LNCaP clone FGC (cell line): ENCODE data around the gene CARM1.
"Not testable (repeated sequence)": the region's sequence is repeated elsewhere in the genome, so short reads cannot be mapped to it uniquely, and the experiment has no call there.

ENCODE experiments used
- DNase-seq: peaks from one replicate; pipeline ENCODE4 v3.0.0-alpha.2; 2011; ENCODE audit warnings: low read depth
- H3K4me3 ChIP-seq: 2 replicates; pipeline ENCODE4 v1.5.1; 2011; ENCODE audit warnings: mild to moderate bottlenecking, low read depth, low read length, control low read depth
- TF ChIP-seq, protein P1 (sequence below): IDR thresholded peaks from 2 replicates; pipeline ENCODE4 v1.5.1; 2012; ENCODE audit warnings: mild to moderate bottlenecking; ENCODE audit not compliant: control insufficient read depth, insufficient read depth; ENCODE audit errors: extremely low read depth

The CARM1 gene

GRCh38 chr19:10868872-10869547 lies 2.3 kb upstream of the CARM1 start:
- DNase-seq = no peak
- H3K4me3 ChIP-seq = no peak overlapping the region
- TF ChIP-seq, protein P1, sequence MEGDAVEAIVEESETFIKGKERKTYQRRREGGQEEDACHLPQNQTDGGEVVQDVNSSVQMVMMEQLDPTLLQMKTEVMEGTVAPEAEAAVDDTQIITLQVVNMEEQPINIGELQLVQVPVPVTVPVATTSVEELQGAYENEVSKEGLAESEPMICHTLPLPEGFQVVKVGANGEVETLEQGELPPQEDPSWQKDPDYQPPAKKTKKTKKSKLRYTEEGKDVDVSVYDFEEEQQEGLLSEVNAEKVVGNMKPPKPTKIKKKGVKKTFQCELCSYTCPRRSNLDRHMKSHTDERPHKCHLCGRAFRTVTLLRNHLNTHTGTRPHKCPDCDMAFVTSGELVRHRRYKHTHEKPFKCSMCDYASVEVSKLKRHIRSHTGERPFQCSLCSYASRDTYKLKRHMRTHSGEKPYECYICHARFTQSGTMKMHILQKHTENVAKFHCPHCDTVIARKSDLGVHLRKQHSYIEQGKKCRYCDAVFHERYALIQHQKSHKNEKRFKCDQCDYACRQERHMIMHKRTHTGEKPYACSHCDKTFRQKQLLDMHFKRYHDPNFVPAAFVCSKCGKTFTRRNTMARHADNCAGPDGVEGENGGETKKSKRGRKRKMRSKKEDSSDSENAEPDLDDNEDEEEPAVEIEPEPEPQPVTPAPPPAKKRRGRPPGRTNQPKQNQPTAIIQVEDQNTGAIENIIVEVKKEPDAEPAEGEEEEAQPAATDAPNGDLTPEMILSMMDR = no peak

DNA sequence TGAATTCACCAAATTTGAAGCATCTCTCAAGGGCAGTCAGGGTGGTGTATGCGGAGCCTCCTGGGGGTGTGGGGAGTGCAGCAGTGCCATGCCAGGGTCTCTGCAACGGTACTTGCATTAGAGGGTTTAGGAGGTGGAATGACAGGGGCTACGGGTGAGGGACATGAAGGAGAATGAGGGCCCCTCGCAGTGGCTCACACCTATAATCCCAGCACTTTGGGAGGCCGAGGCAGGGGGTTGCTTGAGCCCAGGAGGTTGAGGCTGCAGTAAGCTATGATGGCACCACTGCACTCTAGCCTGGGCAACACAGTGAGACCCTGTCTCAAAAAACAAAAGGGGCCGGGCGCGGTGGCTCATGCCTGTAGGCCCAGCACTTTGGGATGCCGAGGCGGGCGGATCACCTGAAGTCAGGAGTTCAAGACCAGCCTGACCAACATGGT lies 1.5 kb upstream of the CARM1 start:
- not testable (repeated sequence) for DNase-seq, H3K4me3 ChIP-seq

- peak overlapping the region; percentile 44 for H3K4me3 ChIP-seq
- TF ChIP-seq, protein P1 = no peak
- no peak for DNase-seq
Observed at GRCh38 chr19:10870501-10870954, 825 bp upstream of the CARM1 start.

DNA sequence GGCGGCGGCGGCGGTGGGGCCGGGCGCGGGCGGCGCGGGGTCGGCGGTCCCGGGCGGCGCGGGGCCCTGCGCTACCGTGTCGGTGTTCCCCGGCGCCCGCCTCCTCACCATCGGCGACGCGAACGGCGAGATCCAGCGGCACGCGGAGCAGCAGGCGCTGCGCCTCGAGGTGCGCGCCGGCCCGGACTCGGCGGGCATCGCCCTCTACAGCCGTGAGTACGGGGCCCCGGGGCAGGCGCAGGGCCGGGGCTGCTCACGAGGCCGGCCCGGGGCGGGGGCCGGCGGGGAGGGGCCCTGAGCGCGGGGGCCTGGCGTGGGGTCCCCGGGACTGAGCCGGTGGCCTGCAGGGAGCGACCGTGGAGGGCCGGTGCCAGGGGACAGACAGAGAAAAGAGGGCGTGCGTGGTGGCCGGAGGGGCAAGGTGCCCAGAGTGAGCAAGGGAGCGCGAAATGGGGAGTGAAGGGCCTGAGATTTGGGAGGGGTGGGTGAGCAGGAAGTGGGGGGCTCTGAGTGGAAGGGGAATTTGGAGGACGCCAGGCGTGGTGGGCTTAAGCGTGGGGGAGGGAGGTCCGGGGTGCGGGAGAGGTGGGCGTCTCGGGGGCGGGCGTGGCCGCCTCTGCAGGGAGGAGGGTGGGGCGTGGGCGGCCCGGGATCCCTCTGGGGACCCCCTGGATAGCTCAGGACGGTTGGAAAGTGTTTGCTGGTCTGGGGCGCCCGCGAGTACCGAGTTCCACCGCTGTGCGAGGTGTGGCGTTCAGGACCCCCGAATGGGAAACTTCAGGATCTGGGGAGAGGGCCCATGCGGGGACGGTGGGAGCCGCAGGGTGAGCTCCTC lies 575 bp downstream of the CARM1 start:
- peak overlapping the region; percentile 78 for H3K4me3 ChIP-seq
- TF ChIP-seq, protein P1 = 0 out of 2 replicates have a peak, but pooled peaks have one; percentile 11
- no peak for DNase-seq

GRCh38 chr19:10872546-10873107 lies 1.3 kb downstream of the CARM1 start:
- TF ChIP-seq, protein P1 = no peak
- peak overlapping the region; percentile 78 for H3K4me3 ChIP-seq
- no peak for DNase-seq

DNA sequence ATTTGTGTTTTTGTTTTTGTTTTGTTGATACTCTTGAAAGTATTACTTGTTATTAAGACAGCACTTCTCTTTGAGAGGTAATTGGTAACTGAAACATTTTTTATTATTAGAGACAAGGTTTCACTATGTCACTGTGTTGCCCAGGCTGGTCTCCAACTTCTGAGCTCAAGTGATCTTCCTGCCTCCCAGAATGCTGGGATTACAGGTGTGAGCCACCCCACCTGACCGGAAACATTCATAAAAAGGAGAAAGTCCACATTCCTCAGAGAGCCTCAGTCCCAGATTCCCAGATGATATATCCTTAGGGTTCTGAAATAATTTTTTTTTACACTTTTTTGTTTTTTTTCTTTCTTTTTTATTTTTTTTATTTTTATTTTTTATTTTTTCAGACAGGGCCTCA lies 2.7 kb downstream of the CARM1 start:
- TF ChIP-seq, protein P1 = no peak
- no peak overlapping the region for H3K4me3 ChIP-seq
- DNase-seq = no peak
